Left ventricle myocardium superior (tissue), 1 donor: ENCODE results near the gene TDO2. TPM values are rescaled to one million over a fixed set of nuclear protein-coding genes. Genes with fewer than 3 reads are reported as not detected.
"Not testable (repeated sequence)": the region's sequence is repeated elsewhere in the genome, so short reads cannot be mapped to it uniquely, and the experiment has no call there.

Experiments
- ATAC-seq: fragments of 200-7000 bp; cut with Tn5 transposase; one replicate; pipeline ENCODE4 v1.9.1; 2020; ENCODE audit warnings: mild to moderate bottlenecking, moderate library complexity
- DNase-seq: peaks from one replicate; pipeline ENCODE4 v3.0.0-alpha.2; 2020
- intact Hi-C: fragments of 100-400 bp; cut with micrococcal nuclease; formaldehyde crosslinking; loops from one replicate; pipeline ENCODE4 v1.11.0; 2022
- long read RNA-seq: library from polyadenylated mRNA; unstranded; transcript quantifications from one replicate; pipeline ENCODE4 v2.0.0, GENCODE V29; 2021
- total RNA-seq: library from RNA; stranded (reverse); fragmentation: NEBNext Ultra II Directional; extraction: Animal tissue kit (Norgen Biotek cat#: 25700); gene quantifications from one replicate; pipeline ENCODE4 v1.2.1, GENCODE V29; 2021
- donor health status: DM: no; HTN: yes; CAD: no; lungs with severe emphysema.

Gene TDO2
- total RNA-seq = not detected
- long read RNA-seq = 0 reads

DNA sequence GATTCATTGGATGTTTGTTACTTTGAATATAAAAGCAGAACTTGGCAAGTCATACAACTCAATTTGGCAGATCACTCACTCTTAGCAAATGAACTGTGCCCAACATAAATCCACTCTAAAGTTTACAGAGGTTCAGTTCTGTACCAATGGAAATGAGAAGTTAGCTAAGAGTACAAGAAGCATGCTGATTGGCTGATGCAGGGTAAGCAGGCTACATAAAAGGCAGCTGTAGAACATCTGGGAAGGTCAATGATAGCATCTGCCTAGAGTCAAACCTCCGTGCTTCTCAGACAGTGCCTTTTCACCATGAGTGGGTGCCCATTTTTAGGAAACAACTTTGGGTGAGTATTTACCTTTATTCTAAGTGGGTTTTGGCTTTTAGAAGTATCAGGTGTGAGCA lies at the start of gene TDO2:
Gene TDO2, plus strand, starts transcription at position 244 of the 400 bp plus-strand sequence. Its CDS starts 63 bp downstream, at position 307.
- ATAC-seq = no peak
- intact Hi-C loops = no loop called here
- DNase-seq = no peak

DNA sequence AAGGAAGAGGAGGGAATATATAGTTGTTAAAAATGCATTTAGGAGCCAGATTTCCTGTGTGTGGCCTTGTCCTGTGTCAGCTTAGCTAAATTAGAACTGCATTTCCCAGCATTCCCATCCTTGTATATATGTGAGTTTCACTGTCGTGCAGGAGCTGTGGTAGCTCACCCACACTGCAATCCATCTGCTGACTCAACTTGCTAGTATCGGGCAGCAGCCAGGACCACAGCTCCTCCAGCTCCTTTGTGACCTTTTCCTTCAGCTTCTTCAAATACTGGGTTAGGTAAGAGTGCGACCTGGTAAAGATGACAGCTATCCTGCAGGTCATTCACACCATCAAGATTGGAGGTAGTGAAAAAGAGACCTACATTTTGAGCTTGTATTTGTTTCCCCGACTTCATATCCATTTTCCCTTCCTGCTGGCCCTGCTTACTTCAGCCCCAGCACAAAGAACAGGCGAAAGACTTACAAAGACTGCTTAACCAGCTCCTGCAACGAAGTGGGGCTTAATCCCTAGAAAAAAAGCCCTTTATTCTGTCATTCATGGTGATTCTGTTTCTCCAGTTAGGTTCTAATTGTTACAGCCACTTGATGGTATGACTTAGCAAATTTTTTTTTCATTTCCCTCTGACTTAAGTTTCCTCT lies 48.8 kb upstream of the TDO2 start:
- ATAC-seq = no peak
- intact Hi-C loops = no loop called here
- no peak for DNase-seq

DNA sequence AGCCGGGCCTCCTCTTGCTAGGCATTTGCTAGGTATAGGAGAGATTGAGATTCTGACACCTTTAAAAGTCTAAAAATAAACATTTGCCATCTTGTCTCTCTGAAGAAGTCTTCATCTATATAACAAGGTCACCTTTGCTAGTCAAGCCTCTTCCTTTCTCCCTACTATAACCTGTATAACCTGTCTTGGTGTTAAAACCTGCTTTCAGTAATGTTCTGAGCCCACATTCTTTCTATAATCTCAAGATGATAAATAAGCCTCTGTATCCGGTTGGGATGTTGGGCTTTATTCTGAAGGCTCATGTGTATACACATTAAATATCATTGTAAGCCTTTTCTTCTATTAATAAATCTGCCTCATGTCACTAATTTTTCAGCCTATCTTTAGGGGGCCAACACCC lies 47.6 kb upstream of the TDO2 start:
- intact Hi-C loops = no loop called here
- DNase-seq (no peak), ATAC-seq (no peak)

DNA sequence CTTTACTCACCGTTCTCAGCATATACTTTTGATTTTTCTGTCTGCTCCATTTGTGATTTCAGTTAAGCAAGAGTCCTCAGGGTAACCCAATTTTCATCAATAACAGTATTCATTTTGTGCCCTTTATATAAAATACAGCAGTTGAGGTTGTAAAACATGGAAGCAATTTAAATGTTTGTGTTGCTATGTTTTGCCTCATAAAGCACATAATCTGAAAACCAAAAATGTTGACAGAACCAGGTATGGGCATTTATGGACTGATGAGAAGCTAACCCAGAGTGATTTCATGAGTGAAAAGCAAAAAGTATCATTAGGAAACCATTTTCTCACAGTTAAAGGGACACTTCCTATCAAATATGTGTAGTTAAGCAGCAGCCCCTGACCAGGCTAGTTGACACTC lies 37.3 kb upstream of the TDO2 start, which contains the start of gene ASIC5:
Gene ASIC5, minus strand, starts transcription at position 101 of the 400 bp plus-strand sequence. Its CDS starts 51 bp downstream, at position 50.
- intact Hi-C loops = no loop called here
- DNase-seq = no peak
- ATAC-seq = no peak

DNA sequence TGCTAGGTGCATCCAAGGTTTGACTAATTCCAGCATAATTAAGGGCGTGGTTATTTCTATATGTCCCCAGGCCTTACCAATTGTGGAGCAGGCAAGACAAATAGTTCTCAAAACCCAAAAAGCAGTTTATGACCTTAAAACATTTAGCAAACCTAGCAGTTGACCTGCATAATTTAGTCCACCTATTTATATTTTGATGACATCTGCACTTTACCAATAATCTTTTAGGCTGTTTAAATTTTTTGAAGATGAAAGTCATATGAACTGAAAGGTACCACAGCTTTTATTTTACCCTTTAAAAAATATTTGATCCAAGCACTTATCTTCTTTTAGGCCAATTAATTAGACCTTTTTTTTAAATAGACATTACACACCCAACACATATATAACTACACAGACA lies 27.6 kb upstream of the TDO2 start:
- DNase-seq (no peak), ATAC-seq (no peak)
- intact Hi-C loops = no loop called here

DNA sequence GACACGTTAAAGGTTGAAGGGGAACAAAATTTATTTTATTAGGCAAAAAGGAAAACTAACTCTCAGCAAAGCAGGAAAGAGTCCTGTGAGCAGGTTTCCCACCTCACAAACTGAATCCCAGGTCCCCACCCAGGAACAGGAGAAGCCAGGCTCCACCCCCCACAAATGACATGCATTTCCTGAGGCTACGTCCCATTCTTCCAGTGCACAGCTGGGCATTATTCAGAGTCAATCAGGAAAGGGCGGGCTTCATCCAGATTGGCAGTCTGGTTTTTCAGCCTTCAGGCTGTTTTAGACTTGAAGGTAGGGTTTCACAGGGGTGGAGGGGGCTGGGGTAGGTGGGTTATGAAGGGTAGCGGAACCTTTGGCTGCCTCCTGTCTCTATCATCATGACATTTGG lies 25.5 kb upstream of the TDO2 start:
- DNase-seq (no peak), ATAC-seq (no peak)
- intact Hi-C loops = no loop called here

DNA sequence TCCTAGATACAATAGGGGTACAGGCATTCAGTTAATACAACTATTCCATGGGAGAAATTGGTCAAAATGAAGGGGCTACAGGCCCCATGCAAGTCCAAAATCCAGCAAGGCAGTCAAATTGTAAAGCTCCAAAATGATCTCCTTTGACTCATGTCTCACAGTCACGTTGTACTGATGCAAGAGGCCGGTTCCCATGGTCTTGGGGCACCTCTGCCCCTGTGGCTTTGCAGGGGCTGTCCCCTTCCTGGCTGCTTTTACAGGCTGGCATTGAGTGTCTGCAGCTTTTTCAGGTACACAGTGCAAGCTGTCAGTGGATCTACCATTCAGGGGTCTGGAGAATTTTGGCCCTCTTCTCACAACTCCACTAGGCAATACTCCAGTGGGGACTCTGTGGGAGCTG lies 24.9 kb upstream of the TDO2 start:
- ATAC-seq = no peak
- intact Hi-C loops = no loop called here

DNA sequence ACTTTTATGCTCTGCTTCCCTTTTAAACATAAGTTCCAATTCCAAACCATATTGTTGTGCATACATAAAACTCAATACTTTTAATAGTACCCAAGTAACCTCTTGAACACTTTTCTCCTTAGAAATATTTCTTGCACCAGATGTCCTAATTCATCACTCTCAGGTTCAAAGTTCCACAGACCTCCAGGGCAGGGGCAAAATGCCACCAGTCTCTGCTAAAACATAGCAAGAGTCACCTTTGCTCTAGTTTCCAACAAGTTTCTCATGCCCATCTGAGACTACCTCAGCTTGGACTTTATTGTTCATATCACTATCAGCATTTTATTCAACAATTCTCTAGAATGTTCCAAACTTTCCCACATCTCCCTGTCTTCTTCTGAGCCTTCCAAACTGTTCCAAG lies 23.7 kb upstream of the TDO2 start:
- intact Hi-C loops = no loop called here
- ATAC-seq (no peak), DNase-seq (no peak)

More for the DNA sequence above, 24.9 kb upstream of the TDO2 start:
- DNase-seq = no peak

DNA sequence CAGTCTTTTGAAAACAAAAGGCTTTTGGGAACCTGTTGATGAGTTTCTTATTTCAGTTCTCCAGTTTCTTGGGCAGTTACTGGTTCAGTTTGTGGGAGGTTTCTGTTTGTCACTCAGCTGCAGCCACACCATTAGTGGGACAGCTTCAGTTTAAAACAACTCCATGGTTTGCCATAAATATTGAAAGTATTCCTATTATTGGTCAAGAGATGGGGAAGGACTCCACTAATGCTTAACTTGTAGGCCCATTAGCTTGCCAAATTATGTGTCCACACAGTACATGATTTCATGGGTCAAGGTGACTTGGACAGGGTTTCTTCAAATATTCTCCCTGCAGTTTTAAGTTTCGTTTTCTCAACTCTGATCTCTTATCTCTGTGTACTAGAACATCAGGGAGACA lies 21.9 kb upstream of the TDO2 start:
- intact Hi-C loops = no loop called here
- no peak for DNase-seq
- ATAC-seq = no peak

DNA sequence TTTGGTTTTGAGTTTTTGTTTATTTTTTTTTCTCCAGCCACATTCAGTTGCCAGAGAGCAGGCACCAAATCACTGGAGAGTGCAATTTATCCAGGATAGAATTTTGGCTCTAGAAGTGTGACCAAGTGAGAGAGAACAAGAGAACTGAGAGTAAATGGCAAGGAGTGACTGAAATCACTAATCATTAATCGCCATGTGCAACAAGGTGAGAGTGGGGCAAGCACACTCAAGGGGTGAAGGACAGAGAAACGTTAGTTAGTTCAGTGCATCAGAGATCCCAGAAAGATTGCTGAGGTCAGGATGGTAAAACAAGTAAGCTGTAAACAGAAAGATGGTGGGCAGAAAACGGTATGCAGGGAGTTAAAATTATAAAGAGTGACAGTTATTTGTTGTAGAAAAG lies 19.6 kb upstream of the TDO2 start:
- no peak for DNase-seq
- intact Hi-C loops = no loop called here
- no peak for ATAC-seq

DNA sequence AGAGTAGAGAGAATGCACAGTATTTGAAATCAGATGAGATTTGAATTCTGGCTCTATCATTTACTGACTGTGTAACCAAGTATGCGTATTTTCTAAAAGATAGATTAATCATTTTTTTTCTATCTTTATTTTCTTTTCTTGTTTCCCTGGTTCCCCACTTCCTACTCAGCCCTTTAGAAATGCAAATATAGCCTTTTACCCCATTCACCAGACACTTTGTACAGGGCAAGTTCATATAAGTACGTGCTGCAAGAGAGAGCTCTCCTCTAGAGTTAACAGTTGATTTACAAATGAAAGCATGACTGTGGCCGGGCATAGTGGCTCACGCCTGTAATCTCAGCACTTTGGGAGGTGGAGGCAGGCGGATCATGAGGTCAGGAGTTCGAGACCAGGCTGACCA lies 17.8 kb upstream of the TDO2 start:
- ATAC-seq (no peak), DNase-seq (no peak)
- intact Hi-C loops = no loop called here

DNA sequence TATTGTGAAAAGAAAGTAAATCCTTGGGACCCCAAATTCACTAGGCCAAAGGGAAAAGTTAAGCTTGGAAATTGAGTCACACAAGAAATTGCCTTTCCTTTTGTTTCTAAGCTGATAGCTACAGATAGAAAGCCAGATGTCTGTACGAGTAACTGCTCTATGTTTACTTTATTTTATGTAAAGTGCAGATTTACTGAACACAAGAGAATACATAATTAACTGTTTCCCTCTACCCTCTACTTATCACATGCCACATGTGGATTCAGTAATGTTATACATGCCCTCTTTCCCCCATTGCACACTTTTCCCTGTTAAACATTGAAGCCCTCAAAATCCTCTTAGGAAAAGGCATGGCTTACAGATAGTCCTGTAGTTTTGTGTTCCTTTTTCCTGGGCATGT lies 16.5 kb upstream of the TDO2 start:
- intact Hi-C loops = no loop called here
- ATAC-seq (no peak), DNase-seq (no peak)

DNA sequence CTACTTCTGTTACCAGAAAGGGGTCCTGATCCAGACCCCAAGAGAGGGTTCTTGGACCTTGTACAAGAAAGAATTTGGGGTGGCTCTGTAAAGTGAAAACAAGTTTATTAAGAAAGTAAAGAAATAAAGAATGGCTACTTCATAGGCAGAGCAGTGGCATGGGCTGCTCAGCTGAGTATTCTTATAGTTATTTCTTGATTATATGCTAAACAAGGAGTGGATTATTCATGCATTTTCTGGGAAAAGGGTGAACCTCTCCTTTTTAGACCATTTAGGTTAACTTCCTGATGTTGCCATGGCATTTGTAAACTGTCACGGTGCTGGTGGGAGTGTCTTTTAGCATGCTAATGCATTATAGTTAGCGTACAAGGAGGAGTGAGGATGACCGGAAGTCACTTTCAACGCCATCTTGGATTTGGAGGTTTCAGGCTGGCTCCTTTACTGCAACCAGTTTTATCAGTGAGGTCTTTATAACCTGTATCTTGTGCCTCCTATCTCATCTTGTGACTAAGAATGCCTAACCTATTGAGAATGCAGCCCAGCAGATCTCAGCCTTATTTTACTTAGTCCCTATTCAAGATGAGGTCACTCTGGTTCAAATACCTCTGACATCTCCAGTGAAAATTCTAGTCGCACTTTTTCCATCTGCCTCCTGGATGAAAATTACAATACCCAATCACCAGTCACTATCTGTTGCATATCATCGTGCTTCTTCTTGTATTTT lies 15.5 kb upstream of the TDO2 start:
- DNase-seq (no peak), ATAC-seq (no peak)

DNA sequence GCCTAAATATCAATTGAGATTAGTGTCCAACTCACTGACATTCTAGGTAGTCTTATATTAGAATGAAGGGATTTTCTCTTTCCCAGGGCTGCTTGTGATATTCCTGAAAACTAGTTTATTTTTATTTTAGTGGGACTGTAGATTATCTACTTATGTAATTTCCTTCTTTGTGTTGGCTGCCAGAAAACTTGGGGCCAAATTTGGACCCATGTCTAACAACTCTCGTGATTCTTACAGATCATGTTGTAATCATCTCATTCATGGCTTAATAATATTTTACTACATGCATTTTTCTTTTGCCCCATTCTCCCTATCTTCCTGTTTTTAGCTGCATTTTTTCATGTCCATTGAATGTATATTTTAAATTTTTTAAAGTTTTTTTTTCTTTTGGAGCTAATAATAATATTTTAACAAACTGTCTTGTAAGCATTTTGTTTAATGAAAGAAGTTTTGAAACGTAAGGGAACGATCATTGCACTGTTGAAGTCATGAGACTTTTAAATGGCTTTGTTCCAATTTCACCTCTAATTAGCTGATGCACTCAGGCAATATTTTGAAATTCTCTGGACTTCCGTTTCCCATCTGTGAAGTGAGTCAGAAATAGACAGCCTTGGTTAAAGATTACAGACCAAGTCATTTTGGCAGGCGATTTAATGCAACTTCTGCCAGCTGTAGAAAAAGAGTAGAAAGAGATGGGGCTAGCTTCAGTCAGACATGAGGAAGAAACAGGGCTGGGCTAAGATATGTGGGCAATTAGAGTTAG lies 14.3 kb upstream of the TDO2 start:
- ATAC-seq = peak; percentile 76
- intact Hi-C loops = no loop called here
- DNase-seq = no peak

More for the DNA sequence above, 15.5 kb upstream of the TDO2 start:
- intact Hi-C loops = no loop called here

DNA sequence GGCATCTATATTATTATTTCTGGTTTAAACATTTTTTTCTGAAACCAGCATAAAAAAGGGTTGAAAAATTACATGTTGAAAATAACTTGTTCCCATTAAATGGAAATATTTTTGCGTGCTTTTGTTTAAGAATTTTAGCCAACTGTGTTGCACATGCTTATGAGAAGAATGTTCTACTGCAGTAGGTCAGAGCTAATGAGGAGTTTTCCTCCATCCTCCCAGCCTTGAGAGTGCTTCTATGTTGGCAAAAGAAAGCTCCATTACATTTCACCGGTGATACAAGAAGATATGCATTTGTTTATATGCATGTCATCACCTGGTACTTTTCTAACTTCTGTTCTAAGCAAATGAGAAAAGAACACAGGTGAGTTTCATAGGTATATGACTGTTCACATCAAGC lies 13.6 kb upstream of the TDO2 start:
- intact Hi-C loops = no loop called here
- no peak for DNase-seq
- no peak for ATAC-seq

DNA sequence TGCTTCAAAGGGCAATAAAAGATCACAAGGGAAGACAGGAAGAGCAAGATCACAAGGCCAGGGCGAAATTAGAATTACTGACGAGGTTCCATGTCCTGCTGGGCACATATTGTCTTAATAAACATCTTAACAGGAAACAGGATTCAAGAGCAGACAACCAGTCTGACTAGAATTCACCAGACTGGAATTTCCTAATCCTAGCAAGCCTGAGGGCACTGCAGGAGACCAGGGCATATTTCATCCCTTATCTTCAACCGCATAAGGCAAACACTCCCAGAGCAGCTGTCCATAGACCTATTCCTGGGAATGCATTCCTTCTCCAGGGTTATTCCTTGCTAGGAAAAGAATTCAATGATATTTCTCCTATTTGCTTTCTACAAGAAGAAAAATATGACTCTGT lies 12.4 kb upstream of the TDO2 start:
- DNase-seq = no peak
- intact Hi-C loops = no loop called here

DNA sequence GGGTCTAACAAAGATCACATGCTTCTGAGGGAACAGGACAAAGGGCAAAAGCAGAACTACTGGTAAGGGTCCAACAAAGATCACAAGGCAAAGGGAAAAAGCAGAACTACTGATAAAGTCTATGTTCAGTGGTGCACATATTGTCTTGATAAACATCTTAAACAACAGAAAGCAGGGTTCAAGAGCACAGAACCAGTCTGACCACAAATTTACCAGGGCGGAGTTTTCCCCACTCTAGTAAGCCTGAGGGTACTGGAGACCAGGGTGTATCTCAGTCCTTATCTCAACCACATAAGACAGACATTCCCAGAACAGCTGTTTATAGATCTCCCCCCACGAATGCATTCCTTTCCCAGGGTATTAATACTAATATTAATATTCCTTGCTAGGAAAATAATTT lies 5.1 kb upstream of the TDO2 start:
- intact Hi-C loops, DNase-seq, ATAC-seq: not testable (repeated sequence)

More for the DNA sequence above, 12.4 kb upstream of the TDO2 start:
- ATAC-seq = no peak

DNA sequence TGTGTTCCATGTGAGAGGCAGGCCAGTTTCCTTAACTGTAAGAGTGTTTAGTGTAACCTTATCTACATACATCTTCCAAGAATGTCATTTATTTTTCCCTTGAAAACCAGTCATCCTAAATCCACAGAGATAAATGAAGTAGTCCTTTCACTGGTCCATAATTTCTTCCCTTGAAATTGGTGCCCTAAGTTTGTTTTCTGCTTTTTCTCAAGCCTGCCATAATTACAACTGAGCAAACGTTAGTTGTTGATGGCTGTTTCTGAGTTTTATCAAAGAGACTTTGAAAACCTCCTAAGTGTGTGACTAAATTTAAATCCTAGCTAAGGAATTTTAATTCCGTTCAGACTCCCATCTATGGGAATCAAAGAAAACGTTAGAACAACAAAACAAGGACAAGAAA lies 3.6 kb upstream of the TDO2 start:
- ATAC-seq = no peak
- DNase-seq = no peak
- intact Hi-C loops = no loop called here

DNA sequence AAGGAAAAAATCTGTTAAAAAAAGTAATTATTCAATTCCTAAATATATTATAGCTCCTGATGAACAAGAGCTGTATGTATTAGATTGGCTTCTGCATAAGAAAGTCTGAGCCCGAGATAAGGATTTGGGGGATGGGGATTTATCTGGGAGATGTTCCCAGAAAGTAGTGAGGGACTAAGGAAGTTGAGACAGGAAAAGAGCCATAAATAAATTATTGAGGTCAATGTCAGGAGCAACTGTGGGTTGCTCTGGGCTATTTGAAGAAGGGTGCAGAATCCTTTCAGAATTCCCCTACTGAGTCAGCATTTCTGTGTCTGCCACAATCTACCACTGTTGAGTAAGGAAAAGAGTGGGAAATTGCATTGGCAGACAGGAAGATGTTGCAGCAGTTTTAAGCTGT lies 3.1 kb upstream of the TDO2 start:
- intact Hi-C loops = no loop called here
- DNase-seq (no peak), ATAC-seq (no peak)

DNA sequence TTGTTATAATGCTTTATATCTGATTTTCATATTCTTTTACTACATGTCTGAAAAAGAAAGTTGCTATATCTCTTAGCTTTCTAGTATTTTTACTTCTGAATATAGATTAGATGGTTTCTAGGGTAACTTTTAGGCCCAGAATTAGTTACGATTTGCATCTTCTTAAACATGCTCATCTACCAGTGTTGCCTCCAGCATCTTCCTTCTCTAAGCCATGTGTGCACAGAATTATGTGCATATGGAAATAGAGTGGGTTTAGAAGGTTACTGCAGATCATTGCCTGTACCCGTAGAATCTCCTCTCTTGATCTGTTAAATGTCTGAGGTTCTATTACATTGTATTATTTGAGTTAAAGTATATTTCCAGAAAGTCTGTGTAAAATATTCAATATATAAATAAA lies 2.5 kb upstream of the TDO2 start:
- ATAC-seq (no peak), DNase-seq (no peak)
- intact Hi-C loops = no loop called here
